ENCODE results near the gene UBE2A.

UBE2A gene

GRCh38 chrX:119607018-119607389, 32.6 kb downstream of the UBE2A start:
- no peak for DNase-seq

- no peak for DNase-seq
These were observed 40.4 kb downstream of the UBE2A start for GRCh38 chrX:119614776-119615175.

- no peak for DNase-seq
These were observed 43.3 kb downstream of the UBE2A start for GRCh38 chrX:119617517-119618164.

GRCh38 chrX:119618439-119618838, 44.1 kb downstream of the UBE2A start:
- DNase-seq, result no peak

- DNase-seq, result peak; percentile 83
These were observed 48.2 kb downstream of the UBE2A start for GRCh38 chrX:119622356-119623232.

- DNase-seq, result no peak
These were observed 50.1 kb downstream of the UBE2A start for GRCh38 chrX:119624417-119624816.

GRCh38 chrX:119624951-119625668, 50.7 kb downstream of the UBE2A start:
- no peak for DNase-seq

GRCh38 chrX:119625843-119626242, 51.5 kb downstream of the UBE2A start:
- no peak for DNase-seq

All from fibroblast of skin of abdomen (primary cell).